T-helper 22 cell (primary cell): ENCODE results near the gene RAC3.

ENCODE experiments used
- DNase-seq: peaks from one replicate; pipeline ENCODE4 v3.0.0-alpha.2; 2020; ENCODE audit warnings: low read depth

The RAC3 gene

DNA sequence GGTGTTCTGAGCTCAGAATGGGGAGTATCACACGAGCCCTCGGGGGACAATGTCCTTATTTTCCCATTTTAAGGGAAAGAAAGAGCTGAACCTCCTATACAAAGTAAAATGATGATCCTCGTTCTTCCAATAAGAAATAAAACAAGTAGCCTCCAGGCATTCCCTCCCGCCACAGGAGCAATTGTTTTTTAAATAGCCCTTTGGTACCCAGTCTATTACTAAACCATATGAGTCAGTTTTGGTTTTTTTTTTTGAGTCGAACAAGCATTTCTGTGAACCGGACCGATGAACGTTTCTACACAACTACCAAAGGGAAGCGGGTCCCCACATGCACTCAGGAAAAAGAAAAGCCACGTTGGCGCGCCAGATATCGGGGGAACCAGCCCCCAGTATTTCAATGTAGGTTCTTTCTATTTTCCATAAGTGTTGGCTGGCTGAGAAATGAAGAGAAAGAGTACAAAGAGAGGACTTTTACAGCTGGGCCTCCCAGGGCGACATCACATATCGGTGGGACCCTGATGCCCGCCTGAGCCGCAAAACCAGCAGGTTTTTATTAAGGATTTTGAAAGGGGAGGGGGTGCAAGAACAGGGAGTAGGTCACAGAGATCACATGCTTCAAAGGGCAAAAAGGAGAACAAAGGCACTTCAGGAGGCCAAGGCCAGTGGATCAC lies 9.8 kb downstream of the RAC3 start:
- no peak for DNase-seq

DNA sequence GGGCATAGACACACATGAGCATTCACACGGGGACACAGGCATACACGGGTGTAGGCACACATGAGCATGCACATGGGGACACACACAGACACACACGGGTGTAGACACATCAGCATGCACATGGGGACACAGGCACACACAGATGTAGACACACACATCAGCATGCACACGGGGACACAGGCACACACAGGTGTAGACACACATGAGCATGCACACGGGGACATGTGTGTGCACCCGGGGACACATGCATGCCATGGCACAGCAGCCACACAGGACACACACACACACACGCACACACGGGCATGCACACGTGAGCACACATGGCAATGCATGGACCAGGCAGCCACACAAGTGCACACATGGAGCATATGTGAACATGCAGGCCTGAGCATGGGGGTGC lies 11.2 kb downstream of the RAC3 start:
- no peak for DNase-seq

DNA sequence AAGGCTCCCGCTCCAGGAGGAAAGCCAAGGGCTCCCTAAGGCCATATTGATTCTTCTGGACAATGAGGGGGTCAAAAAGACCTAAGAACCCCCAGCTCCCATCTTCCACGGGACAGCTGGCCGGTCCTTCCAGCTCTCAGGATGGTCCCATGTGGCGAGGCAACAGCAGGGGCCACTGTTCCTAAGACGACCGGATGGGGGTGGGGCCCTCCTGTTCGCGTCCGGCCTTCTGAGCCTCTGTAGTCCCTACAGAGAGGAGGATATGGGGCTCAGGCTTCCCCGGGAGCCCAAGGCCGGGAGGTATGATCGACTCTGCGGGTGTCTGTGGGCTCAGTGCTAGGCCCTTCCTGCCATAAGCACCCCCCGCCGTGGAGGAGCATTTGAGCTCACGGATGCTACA lies 12.0 kb downstream of the RAC3 start:
- no peak for DNase-seq

DNA sequence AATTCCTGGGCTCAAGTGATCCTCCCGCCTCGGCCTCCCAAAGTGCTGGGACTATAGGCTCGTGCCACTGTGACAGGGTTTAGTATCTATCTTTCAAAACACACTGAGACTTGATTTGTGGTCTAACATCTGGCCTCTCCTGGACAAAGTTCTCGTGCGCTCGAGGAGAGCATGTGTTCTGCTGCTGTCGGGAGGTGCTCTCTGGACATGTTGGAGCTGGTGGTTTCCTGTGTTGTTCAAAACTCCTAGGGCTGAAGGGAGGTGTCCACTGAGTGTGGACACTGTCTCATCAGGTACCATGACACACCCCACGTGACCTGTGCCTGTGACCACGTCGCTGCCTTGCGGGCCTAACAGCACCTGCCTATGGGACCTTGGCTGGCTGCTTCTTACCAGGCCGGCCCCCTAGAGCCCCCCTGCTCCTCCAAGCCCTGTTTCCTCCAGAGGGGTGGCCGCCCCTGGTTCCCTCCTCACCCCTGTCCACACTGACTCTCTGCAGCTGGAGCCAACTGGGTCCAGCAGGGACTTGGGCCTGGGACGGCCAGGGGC lies 14.5 kb downstream of the RAC3 start:
- DNase-seq, result no peak

DNA sequence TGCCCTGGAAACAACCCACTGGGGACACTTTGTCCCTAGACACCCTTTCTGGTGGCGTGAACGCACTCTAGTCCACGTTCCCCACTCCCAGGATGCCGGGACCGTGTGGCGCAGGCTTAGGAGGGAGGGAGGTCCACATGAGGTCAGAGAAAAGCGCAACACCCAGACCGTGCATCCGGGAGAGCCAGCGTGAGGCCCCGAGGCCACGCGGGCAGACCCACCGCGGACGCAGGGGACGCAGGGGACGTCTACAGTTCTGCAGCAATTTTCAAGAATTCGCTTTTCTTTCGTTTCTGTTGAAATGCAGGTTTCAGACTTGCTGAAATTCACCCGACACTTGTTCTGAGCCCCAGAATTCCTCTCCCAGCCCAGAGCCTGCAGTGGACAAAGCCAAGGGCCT lies 15.4 kb downstream of the RAC3 start:
- DNase-seq, result no peak

DNA sequence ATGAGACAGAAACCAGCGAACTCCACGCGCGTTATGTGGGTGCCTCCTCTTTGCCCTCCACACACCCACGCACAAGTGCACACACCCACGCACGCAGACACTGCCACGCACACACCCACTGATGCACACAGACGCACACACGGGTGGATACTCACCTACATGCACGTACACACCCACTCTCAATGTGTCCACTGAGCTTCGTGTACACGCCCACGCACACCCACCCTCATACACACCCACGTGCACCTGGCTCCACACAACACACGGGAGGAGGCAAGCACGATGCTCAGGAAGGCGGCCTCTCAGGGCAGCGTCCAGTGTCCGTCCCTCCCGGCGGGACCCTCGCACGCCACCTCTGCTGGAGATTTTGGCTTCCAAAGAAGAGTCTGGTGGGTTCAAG lies 15.9 kb downstream of the RAC3 start:
- no peak for DNase-seq

DNA sequence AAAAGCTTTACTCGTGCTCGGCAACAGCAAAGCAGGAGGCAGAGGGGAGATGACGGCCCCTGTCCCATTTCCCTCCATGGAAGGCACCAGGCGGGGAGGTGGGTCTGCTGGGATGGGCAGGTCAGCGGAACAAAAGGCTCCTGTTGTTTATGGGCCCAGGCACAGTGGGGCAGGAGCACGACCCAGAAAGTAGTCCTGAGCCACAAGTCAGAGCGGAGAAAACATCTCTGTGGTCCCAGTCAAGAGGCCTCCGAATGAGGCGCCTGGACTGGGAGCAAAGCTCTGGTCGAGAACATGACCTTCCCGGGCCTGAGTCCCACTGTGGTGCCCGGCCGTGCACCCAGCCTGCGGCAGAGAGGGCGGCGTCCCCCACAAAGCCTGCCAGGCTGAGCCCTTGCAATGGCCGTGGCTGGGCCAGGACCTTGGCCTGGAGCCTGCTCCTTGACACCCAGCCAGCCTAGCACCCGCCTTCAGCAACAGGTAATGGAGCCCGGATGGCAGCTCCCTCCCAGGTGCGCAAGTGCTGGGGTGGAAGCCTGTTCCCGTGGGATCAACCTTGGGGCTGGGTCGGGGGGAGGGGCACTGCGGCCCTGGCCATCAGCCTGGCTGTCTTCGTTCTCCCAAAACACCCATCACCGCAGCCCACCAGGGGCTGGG lies 16.6 kb downstream of the RAC3 start:
- DNase-seq, result no peak

DNA sequence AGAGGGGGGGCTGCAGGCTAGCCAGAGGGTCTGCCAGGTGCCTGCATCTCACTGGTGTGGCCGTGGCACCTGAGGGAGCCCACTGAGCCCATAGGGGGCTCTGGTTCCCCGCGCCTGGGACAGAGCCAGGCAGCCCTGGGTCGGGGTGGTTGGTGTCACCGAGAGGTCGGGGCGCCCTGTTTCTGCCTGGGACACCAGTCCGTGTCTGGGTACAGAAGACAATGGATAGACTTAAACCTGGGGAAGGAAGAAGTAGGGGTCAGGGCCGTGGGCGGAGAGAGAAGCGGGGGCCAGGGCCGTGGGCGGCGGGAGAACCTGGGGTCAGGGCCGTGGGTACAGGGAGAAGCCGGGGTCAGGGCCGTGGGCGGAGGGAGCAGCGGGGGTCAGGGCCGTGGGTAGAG lies 17.1 kb downstream of the RAC3 start:
- DNase-seq, result no peak

DNA sequence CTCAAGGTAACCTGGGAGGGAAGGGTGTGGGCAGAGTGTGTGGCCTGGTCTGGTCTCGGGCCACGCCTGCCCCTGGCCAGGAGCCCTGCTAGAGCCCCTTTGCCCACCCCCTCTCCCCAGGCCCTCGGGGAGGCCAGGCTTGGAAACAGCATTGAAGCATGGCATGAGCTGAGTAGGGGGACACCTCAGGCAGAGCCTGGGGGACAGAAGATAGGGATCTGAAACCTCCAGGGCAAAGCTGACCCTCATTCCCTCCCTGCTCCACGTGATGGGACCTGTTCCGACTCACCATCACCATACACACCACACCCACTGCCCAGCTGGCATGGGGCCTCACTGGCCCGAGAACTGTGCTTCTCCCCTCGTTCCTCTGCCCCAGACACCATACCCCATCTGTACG lies 17.6 kb downstream of the RAC3 start:
- no peak for DNase-seq

DNA sequence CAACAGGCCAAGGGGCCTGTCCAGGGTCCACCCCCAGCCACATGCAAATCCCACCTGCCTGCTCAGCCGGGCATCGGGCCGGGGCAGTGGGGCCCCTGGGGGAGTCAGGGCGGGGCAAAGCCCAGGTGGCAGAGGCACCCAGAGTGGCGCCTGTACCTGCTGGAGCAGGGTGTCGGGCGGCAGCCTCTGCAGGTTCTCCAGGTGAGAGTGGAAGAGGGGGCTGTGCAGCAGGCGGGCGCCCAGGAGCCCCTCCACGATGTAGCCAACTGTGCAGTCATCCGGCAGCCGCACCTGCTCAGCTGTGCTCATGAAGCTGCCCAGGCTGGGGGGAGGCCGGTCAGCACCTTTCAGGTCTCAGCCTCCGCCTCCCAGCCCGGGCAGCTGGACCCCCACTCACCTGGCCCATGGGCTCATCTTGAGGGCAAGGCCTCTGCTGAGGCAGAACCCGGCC lies 18.1 kb downstream of the RAC3 start:
- DNase-seq, result no peak

DNA sequence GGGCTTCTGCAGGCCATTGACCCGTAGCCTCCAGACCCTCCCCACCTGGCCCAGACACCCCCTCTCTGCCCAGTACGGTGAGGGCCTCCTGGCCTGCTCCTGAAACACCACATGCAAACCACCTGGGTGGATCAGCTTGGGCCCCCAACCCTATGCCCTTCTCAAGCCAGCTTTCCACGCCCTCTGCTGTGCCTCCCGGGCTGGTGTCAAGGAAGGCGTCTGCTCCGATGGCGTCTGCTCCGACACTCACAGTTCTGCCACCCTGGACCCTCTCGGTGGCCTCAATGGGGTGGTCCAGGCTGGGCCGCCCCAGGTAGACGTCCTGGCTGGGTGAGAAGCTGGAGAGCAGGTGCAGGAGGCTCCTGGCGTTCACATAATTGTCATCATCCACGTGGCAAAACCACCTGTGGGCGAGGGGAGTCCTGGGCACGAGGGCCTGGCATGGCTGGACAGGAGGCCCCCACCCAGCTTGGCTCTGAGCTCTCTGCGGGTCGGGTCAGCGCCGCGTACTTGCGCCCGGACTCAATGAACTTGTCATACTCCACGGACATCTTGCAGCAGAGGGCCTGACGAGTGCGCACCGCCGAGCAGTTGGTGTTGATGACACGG lies 18.8 kb downstream of the RAC3 start:
- no peak for DNase-seq

DNA sequence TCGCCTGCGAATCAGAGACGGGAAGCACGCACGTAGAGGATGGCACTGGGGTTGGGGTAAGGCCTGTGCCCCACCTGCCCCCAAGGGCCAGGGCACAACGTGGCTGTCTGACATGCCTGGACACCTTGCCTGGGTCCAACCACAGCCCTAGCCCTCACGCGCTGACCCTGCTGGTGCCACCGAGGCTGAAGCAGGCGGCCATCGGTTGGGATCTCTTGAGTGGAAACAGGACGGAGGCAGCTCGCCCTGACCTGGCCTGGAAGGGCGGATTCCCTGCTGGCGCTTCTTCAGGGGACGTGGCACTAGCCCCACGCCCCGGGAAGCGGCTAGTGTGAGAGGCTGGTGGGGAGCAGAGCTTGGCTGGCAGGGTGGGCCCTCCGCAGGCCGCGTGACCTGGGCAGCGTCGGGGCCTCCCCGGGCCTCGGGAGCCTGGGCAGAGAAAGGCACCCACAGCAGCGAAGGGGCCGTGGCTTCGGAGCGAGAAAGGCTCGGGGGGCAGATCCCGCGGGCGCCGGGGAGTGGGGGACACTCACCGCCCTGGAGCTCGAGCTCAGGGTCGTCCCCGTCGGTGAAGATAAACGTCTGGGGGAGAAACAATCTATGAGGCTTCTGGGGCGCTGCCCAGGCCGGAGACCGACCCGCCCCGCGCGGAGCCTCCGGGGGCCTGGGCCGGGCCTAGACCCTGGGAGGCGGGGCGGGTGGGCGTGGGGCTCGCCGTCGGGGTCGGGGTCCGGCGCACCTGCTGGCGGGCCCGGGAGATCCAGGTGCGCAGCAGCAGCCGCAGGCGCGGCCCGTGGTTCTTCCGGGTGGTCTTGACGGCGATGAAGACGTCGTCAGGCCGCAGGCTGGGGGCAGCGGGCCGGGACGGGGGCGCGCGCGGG lies 19.5 kb downstream of the RAC3 start:
- no peak for DNase-seq

DNA sequence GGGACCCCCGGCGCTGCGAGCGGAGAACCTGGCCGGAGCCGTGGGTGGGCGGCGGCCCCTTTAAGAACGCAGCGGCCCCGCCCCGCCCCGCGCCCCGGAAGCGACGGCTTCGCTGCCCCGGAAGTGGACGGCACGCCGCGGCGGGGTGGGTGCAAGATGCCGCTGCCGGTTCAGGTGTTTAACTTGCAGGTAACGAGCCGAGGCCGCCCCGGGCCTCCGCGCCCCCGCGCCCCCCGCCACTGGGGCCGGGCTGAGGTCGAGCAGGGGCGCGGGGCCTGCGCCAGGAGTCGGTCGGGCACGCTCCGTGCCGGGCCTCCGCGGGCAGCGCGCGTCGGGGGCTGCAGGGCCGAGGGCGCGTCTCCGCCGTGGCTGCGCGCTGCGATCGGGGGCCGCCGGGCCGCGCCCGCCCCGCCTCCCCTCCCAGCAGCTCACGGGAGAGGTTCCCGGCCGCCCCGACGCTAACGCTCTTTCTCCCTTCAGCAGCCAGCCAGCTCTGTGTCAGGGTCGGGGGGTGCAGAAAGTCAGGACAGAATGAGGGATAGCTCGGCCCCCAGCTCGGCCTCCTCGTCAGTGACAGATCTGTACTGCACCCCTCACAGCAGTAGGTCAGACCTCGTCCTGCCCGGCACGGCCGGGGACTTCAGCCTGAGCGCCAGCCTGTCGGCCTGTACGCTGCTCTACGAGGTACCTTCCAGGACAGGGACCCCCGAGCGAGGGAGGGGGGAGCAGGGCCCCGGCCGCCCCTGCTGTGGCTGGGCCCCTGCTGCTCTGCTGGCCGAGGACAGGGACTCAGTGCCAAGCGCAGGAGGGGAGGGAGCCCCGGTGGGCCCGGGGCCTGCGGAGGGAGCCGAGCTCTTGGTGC lies 20.5 kb downstream of the RAC3 start, which contains the start of the genes GPS1 and RFNG:
Gene GPS1, plus strand, starts transcription at position 123 of the 862 bp plus-strand sequence. Its CDS starts 34 bp downstream, at position 157.
Gene RFNG, minus strand, starts transcription at position 36 of the 862 bp plus-strand sequence. CDS start 45 bp downstream, outside the sequence.
- peak; percentile 71 for DNase-seq

DNA sequence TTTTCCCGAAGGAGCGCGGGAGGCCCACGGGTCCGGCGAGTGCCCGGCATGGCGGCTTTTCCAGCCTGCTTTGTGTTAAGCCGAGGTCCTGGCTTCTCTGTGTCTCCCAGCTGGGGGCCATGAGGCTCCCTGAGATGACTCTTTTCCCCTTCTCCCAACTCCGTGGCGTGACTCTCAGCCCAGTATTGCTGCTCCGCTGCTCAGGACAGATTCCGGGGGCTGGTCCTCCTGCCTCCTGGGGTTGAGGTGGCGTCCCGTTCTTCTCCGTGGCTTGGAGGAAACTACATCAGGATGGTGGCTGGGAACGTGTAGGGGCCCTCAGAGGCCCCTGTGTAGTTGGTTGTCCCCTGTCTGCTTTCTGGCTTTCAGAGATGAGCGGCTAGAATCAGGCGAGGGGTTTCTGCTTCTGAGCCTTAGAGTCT lies 21.2 kb downstream of the RAC3 start:
- DNase-seq, result no peak

DNA sequence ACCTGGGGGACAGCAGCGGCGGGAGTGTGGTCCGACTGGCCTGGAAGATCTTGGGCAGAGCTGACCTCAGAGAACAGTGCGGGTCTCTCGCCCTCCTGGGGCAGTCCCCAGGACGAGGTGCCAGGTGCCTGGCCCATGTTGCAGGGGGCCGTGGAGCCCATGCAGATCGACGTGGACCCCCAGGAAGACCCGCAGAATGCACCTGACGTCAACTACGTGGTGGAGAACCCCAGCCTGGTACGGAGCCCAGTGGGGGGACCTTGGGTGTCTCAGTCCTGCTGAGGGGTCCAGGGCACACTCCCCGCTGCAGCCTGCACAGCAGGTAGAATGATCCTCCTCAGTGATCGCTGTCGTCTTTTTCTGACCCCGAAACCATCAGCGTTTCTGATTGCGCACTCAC lies 21.7 kb downstream of the RAC3 start:
- DNase-seq, result no peak

DNA sequence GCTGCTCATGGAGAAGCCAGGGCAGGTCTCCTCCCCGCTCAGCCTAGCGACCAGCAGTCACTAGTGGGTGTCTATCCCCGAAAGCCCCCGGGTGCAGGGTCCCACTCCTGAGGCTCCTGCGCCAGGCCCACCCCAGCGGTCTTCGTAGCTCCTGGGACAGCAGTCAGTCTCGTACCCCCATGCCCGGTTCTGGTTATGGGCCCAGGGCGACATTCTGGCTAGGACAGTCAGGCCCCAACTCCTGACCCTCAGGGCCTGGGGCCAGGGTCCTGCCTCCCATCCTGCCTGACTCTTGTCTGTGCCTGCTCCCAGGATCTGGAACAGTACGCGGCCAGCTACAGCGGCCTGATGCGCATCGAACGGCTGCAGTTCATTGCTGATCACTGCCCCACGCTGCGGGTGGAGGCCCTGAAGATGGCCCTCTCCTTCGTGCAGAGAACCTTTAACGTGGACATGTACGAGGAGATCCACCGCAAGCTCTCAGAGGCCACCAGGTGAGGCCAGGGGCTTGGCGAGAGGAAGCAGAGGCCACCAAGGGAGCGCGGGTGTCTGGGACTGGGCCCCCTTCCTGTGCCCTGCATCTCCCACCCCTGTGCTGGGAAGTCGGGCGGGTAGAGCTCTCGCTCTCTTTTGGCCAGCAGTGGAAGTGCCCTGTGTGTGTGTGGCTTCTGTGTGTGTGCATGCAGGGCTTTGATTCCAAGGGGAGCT lies 22.2 kb downstream of the RAC3 start:
- no peak for DNase-seq

DNA sequence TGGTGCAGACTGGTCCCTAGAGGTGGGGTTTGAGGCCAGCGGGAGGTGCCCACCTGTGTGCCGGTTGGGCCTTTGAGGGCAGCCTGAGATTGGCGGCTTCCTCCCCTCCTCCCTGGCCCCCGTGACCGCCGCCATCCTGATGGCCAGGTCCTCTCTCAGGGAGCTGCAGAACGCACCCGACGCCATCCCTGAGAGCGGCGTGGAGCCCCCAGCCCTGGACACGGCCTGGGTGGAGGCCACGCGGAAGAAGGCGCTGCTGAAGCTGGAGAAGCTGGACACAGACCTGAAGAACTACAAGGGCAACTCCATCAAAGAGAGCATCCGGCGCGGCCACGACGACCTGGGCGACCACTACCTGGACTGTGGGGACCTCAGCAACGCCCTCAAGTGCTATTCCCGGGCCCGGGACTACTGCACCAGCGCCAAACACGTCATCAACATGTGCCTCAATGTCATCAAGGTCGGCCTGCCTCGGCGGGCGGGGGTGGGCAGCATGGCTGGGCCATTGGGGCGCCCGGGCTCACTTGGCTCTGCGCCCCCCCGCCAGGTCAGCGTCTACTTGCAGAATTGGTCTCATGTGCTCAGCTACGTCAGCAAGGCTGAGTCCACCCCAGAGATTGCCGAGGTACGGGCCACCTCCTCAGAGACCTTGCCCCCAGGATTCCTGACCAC lies 23.0 kb downstream of the RAC3 start:
- DNase-seq, result no peak

DNA sequence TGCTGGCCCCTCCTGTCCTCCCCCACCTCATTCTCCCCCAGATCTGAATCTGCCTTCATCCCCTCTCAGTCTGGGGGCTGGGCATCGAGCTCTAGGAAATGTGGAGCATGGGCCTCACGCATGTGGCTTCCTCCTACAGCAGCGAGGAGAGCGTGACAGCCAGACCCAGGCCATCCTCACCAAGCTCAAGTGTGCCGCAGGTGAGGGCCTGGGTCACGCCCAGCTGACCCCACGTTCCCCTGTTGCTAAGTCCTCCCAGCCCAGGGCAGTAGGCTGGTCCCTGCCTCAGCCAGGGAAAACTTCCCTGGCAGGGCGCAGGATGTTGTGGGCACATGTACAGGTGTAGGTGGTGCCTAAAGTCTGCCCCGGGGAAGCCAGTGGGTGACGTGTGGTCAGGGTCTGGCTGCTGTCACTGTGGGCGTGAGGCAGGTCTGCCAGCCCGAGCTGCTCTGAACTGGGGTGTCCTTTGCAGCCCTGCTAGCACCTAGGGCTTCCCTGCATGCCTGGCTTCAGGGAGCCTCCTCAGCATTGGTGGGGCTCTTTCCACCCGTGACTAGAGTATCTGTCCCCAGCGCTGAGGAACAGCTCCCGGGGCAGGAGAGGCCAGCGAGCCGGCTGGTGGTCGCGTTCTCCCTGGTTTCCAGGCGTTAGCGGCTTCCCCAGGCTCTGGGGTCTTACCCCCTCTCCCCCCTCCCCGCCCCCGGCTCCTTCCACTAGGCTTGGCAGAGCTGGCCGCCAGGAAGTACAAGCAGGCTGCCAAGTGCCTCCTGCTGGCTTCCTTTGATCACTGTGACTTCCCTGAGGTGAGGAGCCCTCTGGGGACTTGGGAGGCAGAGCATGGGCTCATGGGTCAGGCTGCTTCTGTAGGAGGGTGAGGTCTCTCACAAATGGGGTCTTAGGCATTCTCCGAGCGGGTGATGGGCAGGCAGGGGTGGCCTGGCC lies 23.8 kb downstream of the RAC3 start:
- DNase-seq, result no peak
